Ishikawa (cell line): ENCODE results near the gene SOX4.

Source experiments
- EP300 ChIP-seq: IDR thresholded peaks from 2 replicates; pipeline ENCODE4 v1.6.1; 2012; ENCODE audit warnings: borderline replicate concordance
- TAF1 ChIP-seq: IDR thresholded peaks from 2 replicates; pipeline ENCODE4 v1.6.1; 2012; ENCODE audit warnings: low read depth, mild to moderate bottlenecking

DNA sequence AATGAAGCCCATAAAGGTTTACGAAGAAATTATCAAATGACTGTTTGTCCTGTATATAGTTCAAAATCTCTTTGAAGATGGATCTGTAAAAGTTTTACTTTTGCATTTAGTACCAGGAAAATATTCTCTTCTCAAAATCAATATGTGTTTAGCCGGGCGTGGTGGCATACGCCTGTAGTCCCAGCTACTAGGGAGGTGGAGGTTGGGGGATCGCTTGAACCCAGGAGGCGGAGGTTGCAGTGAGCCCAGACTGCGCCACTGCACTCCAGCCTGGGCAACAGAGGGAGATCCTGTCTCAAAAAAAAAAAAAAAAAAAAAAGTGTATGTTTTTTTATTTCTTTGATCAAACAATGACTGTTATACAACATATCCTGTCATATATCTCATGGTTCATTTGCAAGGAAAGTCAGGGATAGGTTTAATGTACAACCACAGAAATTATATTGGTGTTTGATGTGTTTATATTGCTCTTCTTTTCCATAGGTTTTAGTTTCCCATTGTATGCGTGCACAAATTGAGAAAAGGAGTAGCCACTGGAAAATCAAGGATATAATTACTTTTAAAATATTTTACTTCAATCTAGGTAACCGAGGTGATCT lies 40.1 kb downstream of the SOX4 start:
- TF ChIP-seq TAF1 (no peak), EP300 (no peak)
